HepG2 (cell line): ENCODE measurements around the gene VWCE. TPM values are rescaled to one million over a fixed set of nuclear protein-coding genes. Genes with fewer than 3 reads are reported as not detected.

Experiments used
- MAF1 ChIP-seq: sonication (generic); formaldehyde crosslinking; IDR thresholded peaks from 2 replicates; pipeline ENCODE4 v1.5.0; 2020; ENCODE audit warnings: missing genetic modification reagents, borderline replicate concordance
- MTF2 ChIP-seq: sonication (generic); formaldehyde crosslinking; IDR thresholded peaks from 2 replicates; pipeline ENCODE4 v1.5.0; 2020; ENCODE audit warnings: missing genetic modification reagents, borderline replicate concordance
- NFYC ChIP-seq: IDR thresholded peaks from 2 replicates; pipeline ENCODE4 v1.6.1; 2016; ENCODE audit warnings: missing genetic modification reagents, missing compliant biosample characterization
- STAT5B ChIP-seq: sonication (generic); formaldehyde crosslinking; IDR thresholded peaks from 2 replicates; pipeline ENCODE4 v1.4.0; 2020; ENCODE audit warnings: missing genetic modification reagents
- TBL1XR1 ChIP-seq: fragments of 150-350 bp; IDR thresholded peaks from 2 replicates; pipeline ENCODE4 v1.6.1; 2014; ENCODE audit warnings: borderline replicate concordance, low read length; ENCODE audit not compliant: partially characterized antibody
- TCF12 ChIP-seq, 2 experiments: fragments of 450-650 bp in 1 of 2; sonication (generic) in 1 of 2; formaldehyde crosslinking in 1 of 2; IDR thresholded peaks; 2 replicates each; pipeline versions ENCODE4 v1.6.1 to v1.8.0; 2017 to 2022; ENCODE audit warnings: antibody characterized with exemption in 1 of 2, mild to moderate bottlenecking in 1 of 2, missing genetic modification reagents in 1 of 2, moderate library complexity in 1 of 2
- TCF7L2 ChIP-seq: IDR thresholded peaks from 2 replicates; pipeline ENCODE4 v1.6.1; 2011; ENCODE audit warnings: mild to moderate bottlenecking, low read depth, low read length, moderate library complexity
- ZNF253 ChIP-seq: sonication (generic); formaldehyde crosslinking; IDR thresholded peaks from 2 replicates; pipeline ENCODE4 v1.8.0; 2022; ENCODE audit warnings: mild to moderate bottlenecking, missing genetic modification reagents, borderline replicate concordance
- polyA plus RNA-seq, 8 experiments: library from polyadenylated mRNA; depleted of rRNA in 3 of 8; stranded (reverse) in 7 of 8; unstranded in 1 of 8; fragments of >200 nt; fragmentation: Illumina TruSeq in 4 of 8; extraction: Trizol in 4 of 8; gene quantifications; 2 replicates each; pipeline versions ENCODE4 v1.2.1 to v1.2.3, GENCODE V29; 2011 to 2016; ENCODE audit warnings: low read depth in 4 of 8, missing spikeins in 1 of 8, mixed read lengths in 1 of 8; ENCODE audit not compliant: insufficient read depth in 1 of 8
- total RNA-seq, 5 experiments: library from RNA; depleted of rRNA; stranded (reverse); fragments of >200 nt; fragmentation: Illumina TruSeq; extraction: Trizol; gene quantifications; 2 replicates each; pipeline ENCODE4 v1.2.3, GENCODE V29; 2016; ENCODE audit warnings: low read depth in 1 of 5
- TF ChIP-seq, protein P1 (sequence below): sonication (generic); formaldehyde crosslinking; IDR thresholded peaks from 2 replicates; pipeline ENCODE4 v1.4.0; 2020; ENCODE audit warnings: missing genetic modification reagents, borderline replicate concordance
- TF ChIP-seq, protein P2 (sequence below): sonication (generic); formaldehyde crosslinking; IDR thresholded peaks from 2 replicates; pipeline ENCODE4 v1.4.0; 2020; ENCODE audit warnings: missing genetic modification reagents, borderline replicate concordance

VWCE gene
- total and polyA plus RNA-seq, 2 of the 13 experiments (the other 11 are each of a cell fraction or from before 2014, with no cell fraction given), result 27.6 to 58.3 TPM

- TF ChIP-seq, protein P1, sequence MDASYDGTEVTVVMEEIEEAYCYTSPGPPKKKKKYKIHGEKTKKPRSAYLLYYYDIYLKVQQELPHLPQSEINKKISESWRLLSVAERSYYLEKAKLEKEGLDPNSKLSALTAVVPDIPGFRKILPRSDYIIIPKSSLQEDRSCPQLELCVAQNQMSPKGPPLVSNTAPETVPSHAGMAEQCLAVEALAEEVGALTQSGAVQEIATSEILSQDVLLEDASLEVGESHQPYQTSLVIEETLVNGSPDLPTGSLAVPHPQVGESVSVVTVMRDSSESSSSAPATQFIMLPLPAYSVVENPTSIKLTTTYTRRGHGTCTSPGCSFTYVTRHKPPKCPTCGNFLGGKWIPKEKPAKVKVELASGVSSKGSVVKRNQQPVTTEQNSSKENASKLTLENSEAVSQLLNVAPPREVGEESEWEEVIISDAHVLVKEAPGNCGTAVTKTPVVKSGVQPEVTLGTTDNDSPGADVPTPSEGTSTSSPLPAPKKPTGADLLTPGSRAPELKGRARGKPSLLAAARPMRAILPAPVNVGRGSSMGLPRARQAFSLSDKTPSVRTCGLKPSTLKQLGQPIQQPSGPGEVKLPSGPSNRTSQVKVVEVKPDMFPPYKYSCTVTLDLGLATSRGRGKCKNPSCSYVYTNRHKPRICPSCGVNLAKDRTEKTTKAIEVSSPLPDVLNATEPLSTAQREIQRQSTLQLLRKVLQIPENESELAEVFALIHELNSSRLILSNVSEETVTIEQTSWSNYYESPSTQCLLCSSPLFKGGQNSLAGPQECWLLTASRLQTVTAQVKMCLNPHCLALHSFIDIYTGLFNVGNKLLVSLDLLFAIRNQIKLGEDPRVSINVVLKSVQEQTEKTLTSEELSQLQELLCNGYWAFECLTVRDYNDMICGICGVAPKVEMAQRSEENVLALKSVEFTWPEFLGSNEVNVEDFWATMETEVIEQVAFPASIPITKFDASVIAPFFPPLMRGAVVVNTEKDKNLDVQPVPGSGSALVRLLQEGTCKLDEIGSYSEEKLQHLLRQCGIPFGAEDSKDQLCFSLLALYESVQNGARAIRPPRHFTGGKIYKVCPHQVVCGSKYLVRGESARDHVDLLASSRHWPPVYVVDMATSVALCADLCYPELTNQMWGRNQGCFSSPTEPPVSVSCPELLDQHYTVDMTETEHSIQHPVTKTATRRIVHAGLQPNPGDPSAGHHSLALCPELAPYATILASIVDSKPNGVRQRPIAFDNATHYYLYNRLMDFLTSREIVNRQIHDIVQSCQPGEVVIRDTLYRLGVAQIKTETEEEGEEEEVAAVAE (CRISPR knock-in tag), result no peak
- TF ChIP-seq ZNF253, result no peak
- TF ChIP-seq, protein P2, sequence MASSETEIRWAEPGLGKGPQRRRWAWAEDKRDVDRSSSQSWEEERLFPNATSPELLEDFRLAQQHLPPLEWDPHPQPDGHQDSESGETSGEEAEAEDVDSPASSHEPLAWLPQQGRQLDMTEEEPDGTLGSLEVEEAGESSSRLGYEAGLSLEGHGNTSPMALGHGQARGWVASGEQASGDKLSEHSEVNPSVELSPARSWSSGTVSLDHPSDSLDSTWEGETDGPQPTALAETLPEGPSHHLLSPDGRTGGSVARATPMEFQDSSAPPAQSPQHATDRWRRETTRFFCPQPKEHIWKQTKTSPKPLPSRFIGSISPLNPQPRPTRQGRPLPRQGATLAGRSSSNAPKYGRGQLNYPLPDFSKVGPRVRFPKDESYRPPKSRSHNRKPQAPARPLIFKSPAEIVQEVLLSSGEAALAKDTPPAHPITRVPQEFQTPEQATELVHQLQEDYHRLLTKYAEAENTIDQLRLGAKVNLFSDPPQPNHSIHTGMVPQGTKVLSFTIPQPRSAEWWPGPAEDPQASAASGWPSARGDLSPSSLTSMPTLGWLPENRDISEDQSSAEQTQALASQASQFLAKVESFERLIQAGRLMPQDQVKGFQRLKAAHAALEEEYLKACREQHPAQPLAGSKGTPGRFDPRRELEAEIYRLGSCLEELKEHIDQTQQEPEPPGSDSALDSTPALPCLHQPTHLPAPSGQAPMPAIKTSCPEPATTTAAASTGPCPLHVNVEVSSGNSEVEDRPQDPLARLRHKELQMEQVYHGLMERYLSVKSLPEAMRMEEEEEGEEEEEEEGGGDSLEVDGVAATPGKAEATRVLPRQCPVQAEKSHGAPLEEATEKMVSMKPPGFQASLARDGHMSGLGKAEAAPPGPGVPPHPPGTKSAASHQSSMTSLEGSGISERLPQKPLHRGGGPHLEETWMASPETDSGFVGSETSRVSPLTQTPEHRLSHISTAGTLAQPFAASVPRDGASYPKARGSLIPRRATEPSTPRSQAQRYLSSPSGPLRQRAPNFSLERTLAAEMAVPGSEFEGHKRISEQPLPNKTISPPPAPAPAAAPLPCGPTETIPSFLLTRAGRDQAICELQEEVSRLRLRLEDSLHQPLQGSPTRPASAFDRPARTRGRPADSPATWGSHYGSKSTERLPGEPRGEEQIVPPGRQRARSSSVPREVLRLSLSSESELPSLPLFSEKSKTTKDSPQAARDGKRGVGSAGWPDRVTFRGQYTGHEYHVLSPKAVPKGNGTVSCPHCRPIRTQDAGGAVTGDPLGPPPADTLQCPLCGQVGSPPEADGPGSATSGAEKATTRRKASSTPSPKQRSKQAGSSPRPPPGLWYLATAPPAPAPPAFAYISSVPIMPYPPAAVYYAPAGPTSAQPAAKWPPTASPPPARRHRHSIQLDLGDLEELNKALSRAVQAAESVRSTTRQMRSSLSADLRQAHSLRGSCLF, result no peak
- TF ChIP-seq STAT5B (CRISPR knock-in tag), result no peak
- peak; percentile 35; the same call in 1 of the 2 replicates for TF ChIP-seq MAF1 (CRISPR knock-in tag)
- no peak for TF ChIP-seq NFYC (CRISPR knock-in tag)
- no peak for TF ChIP-seq TCF12 (IDR thresholded peaks at IDR 0.05)
- no peak for TF ChIP-seq TCF12 (CRISPR knock-in tag; IDR thresholded peaks at IDR 0.05)
- no peak for TF ChIP-seq TCF7L2
- no peak for TF ChIP-seq TBL1XR1
- no peak for TF ChIP-seq MTF2
These were observed at the start of gene VWCE (continued) for GRCh38 chr11:61294717-61295595.
